SK-N-SH treated with all-trans-retinoic acid at 6 μM for 48 hours (cell line): Measurements from ENCODE around the gene OVOL3.

Experiments used
- ATAC-seq: fragments of 200-7000 bp; cut with Tn5 transposase; 3 replicates; pipeline ENCODE4 v1.9.1; 2020; ENCODE audit warnings: mild to moderate bottlenecking, moderate library complexity
- ARNTL ChIP-seq: fragments of 450-650 bp; formaldehyde crosslinking; IDR thresholded peaks from 2 replicates; pipeline ENCODE4 v1.5.0; 2020; ENCODE audit warnings: low read depth, mild to moderate bottlenecking, moderate library complexity, borderline replicate concordance
- BACH2 ChIP-seq: fragments of 250-450 bp; sonication (Bioruptor Pico); IDR thresholded peaks from 2 replicates; pipeline ENCODE4 v1.9.0; 2021; ENCODE audit warnings: mild to moderate bottlenecking, borderline replicate concordance
- CREB5 ChIP-seq: fragments of 250-450 bp; sonication (Bioruptor Pico); IDR thresholded peaks from 2 replicates; pipeline ENCODE4 v1.5.1; 2020; ENCODE audit warnings: low read depth, mild to moderate bottlenecking, moderate library complexity
- CSDC2 ChIP-seq: fragments of 250-450 bp; sonication (Bioruptor Pico); IDR thresholded peaks from 2 replicates; pipeline ENCODE4 v1.5.0; 2020; ENCODE audit warnings: mild to moderate bottlenecking, moderate library complexity
- CSRNP3 ChIP-seq: fragments of 250-450 bp; sonication (Bioruptor Pico); IDR thresholded peaks from 2 replicates; pipeline ENCODE4 v1.5.1; 2021; ENCODE audit warnings: mild to moderate bottlenecking, moderate library complexity
- ESRRG ChIP-seq: fragments of 250-450 bp; sonication (Bioruptor Pico); IDR thresholded peaks from 2 replicates; pipeline ENCODE4 v1.6.1; 2021; ENCODE audit warnings: mild to moderate bottlenecking
- GLIS3 ChIP-seq: fragments of 250-450 bp; sonication (Bioruptor Pico); IDR thresholded peaks from 2 replicates; pipeline ENCODE4 v1.5.0; 2020; ENCODE audit warnings: mild to moderate bottlenecking, moderate library complexity
- ISL1 ChIP-seq: fragments of 250-450 bp; sonication (Bioruptor Pico); IDR thresholded peaks from 2 replicates; pipeline ENCODE4 v2.1.2; 2022; ENCODE audit warnings: mild to moderate bottlenecking, moderate library complexity
- OSR1 ChIP-seq: fragments of 250-450 bp; sonication (Bioruptor Pico); IDR thresholded peaks from 2 replicates; pipeline ENCODE4 v1.8.0; 2022; ENCODE audit warnings: moderate library complexity, mild to moderate bottlenecking, inconsistent platforms
- PPARA ChIP-seq: fragments of 250-450 bp; sonication (Bioruptor Pico); IDR thresholded peaks from 2 replicates; pipeline ENCODE4 v1.5.0; 2020; ENCODE audit warnings: mild to moderate bottlenecking, borderline replicate concordance
- RARB ChIP-seq: fragments of 250-450 bp; sonication (Bioruptor Pico); IDR thresholded peaks from 2 replicates; pipeline ENCODE4 v1.8.0; 2021; ENCODE audit warnings: mild to moderate bottlenecking, moderate library complexity
- SNAI2 ChIP-seq: fragments of 250-450 bp; sonication (Bioruptor Pico); IDR thresholded peaks from 2 replicates; pipeline ENCODE4 v1.5.0; 2020; ENCODE audit warnings: mild to moderate bottlenecking, moderate library complexity
- TOX ChIP-seq: fragments of 250-450 bp; sonication (Bioruptor Pico); IDR thresholded peaks from 2 replicates; pipeline ENCODE4 v1.8.0; 2021; ENCODE audit warnings: mild to moderate bottlenecking, moderate library complexity, borderline replicate concordance
- ZC3H10 ChIP-seq: fragments of 250-450 bp; sonication (Bioruptor Pico); IDR thresholded peaks from 2 replicates; pipeline ENCODE4 v1.5.1; 2021; ENCODE audit warnings: mild to moderate bottlenecking, moderate library complexity
- ZFP3 ChIP-seq: fragments of 250-450 bp; sonication (Bioruptor Pico); IDR thresholded peaks from 2 replicates; pipeline ENCODE4 v1.5.0; 2020; ENCODE audit warnings: mild to moderate bottlenecking, moderate library complexity
- ZFP30 ChIP-seq: fragments of 450-650 bp; formaldehyde crosslinking; IDR thresholded peaks from 2 replicates; pipeline ENCODE4 v1.5.0; 2022; ENCODE audit warnings: mild to moderate bottlenecking, moderate library complexity
- ZNF70 ChIP-seq: fragments of 450-650 bp; formaldehyde crosslinking; IDR thresholded peaks from 2 replicates; pipeline ENCODE4 v1.5.0; 2020; ENCODE audit warnings: mild to moderate bottlenecking, moderate library complexity
- ZNF8 ChIP-seq: fragments of 450-650 bp; formaldehyde crosslinking; IDR thresholded peaks from 2 replicates; pipeline ENCODE4 v1.5.0; 2020; ENCODE audit warnings: mild to moderate bottlenecking, moderate library complexity
- TF ChIP-seq, protein P1 (sequence below): fragments of 250-450 bp; sonication (Bioruptor Pico); IDR thresholded peaks from 2 replicates; pipeline ENCODE4 v1.8.0; 2020; ENCODE audit warnings: mild to moderate bottlenecking, moderate library complexity, borderline replicate concordance
- TF ChIP-seq, protein P2 (sequence below): fragments of 250-450 bp; sonication (Bioruptor Pico); IDR thresholded peaks from 2 replicates; pipeline ENCODE4 v1.5.0; 2020; ENCODE audit warnings: mild to moderate bottlenecking, moderate library complexity
- TF ChIP-seq, protein P3 (sequence below): fragments of 250-450 bp; sonication (Bioruptor Pico); IDR thresholded peaks from 2 replicates; pipeline ENCODE4 v1.8.0; 2021; ENCODE audit warnings: low read depth, mild to moderate bottlenecking, moderate library complexity, borderline replicate concordance

The OVOL3 gene

GRCh38 chr19:36072081-36072480, 38.9 kb upstream of the OVOL3 start:
- no peak for ATAC-seq
- no peak for TF ChIP-seq ZNF70
- no peak for TF ChIP-seq ZFP30
- TF ChIP-seq ISL1, result no peak
- no peak for TF ChIP-seq GLIS3 (CRISPR knock-in tag)
- TF ChIP-seq RARB (CRISPR knock-in tag), result no peak
- TF ChIP-seq, protein P1, sequence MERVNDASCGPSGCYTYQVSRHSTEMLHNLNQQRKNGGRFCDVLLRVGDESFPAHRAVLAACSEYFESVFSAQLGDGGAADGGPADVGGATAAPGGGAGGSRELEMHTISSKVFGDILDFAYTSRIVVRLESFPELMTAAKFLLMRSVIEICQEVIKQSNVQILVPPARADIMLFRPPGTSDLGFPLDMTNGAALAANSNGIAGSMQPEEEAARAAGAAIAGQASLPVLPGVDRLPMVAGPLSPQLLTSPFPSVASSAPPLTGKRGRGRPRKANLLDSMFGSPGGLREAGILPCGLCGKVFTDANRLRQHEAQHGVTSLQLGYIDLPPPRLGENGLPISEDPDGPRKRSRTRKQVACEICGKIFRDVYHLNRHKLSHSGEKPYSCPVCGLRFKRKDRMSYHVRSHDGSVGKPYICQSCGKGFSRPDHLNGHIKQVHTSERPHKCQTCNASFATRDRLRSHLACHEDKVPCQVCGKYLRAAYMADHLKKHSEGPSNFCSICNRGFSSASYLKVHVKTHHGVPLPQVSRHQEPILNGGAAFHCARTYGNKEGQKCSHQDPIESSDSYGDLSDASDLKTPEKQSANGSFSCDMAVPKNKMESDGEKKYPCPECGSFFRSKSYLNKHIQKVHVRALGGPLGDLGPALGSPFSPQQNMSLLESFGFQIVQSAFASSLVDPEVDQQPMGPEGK, result no peak
- TF ChIP-seq, protein P2, sequence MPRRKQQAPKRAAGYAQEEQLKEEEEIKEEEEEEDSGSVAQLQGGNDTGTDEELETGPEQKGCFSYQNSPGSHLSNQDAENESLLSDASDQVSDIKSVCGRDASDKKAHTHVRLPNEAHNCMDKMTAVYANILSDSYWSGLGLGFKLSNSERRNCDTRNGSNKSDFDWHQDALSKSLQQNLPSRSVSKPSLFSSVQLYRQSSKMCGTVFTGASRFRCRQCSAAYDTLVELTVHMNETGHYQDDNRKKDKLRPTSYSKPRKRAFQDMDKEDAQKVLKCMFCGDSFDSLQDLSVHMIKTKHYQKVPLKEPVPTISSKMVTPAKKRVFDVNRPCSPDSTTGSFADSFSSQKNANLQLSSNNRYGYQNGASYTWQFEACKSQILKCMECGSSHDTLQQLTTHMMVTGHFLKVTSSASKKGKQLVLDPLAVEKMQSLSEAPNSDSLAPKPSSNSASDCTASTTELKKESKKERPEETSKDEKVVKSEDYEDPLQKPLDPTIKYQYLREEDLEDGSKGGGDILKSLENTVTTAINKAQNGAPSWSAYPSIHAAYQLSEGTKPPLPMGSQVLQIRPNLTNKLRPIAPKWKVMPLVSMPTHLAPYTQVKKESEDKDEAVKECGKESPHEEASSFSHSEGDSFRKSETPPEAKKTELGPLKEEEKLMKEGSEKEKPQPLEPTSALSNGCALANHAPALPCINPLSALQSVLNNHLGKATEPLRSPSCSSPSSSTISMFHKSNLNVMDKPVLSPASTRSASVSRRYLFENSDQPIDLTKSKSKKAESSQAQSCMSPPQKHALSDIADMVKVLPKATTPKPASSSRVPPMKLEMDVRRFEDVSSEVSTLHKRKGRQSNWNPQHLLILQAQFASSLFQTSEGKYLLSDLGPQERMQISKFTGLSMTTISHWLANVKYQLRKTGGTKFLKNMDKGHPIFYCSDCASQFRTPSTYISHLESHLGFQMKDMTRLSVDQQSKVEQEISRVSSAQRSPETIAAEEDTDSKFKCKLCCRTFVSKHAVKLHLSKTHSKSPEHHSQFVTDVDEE (CRISPR knock-in tag), result no peak
- no peak for TF ChIP-seq CSDC2 (CRISPR knock-in tag)
- no peak for TF ChIP-seq PPARA (CRISPR knock-in tag)

GRCh38 chr19:36073121-36073876, 37.6 kb upstream of the OVOL3 start:
- no peak for TF ChIP-seq GLIS3 (CRISPR knock-in tag)
- ATAC-seq, result no peak

DNA sequence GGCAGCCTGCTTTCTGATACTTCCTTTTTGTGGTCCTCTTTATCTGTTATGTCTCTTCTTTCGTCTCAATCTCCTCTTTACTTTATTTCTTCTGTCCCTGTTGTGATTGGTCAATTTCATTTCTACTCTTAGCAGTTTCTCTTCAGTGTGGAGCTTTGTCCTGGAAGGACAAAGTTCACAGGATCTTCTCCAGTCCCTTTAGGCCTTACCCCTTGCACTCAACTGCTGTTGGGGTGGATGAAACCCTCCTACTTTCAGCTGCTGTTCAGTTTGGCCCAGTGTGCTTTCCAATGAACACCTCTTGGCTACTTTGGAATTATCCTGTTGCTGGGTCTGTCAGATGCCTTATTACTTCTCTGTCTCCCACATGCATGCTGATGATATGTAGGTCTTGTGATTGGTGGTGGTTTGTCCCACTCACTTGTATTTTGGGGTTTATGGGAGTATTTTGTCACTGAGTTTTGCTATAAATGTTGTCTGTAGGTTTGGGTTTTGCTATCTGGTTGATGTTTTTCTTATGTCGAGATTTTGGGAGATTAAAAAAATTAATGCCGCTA, 31.5 kb upstream of the OVOL3 start:
- TF ChIP-seq SNAI2 (CRISPR knock-in tag), result no peak
- TF ChIP-seq, protein P3, sequence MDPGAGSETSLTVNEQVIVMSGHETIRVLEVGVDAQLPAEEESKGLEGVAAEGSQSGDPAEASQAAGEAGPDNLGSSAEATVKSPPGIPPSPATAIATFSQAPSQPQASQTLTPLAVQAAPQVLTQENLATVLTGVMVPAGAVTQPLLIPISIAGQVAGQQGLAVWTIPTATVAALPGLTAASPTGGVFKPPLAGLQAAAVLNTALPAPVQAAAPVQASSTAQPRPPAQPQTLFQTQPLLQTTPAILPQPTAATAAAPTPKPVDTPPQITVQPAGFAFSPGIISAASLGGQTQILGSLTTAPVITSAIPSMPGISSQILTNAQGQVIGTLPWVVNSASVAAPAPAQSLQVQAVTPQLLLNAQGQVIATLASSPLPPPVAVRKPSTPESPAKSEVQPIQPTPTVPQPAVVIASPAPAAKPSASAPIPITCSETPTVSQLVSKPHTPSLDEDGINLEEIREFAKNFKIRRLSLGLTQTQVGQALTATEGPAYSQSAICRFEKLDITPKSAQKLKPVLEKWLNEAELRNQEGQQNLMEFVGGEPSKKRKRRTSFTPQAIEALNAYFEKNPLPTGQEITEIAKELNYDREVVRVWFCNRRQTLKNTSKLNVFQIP (CRISPR knock-in tag), result no peak
- TF ChIP-seq ISL1, result no peak
- TF ChIP-seq ARNTL, result no peak
- TF ChIP-seq BACH2 (CRISPR knock-in tag), result no peak
- TF ChIP-seq ZC3H10 (CRISPR knock-in tag), result no peak
- TF ChIP-seq TOX (CRISPR knock-in tag), result no peak
- TF ChIP-seq ZNF70, result no peak
- TF ChIP-seq RARB (CRISPR knock-in tag), result no peak
- no peak for TF ChIP-seq CSRNP3 (CRISPR knock-in tag)
- no peak for TF ChIP-seq ZFP3 (CRISPR knock-in tag)
- TF ChIP-seq ESRRG, result no peak
- ATAC-seq, result no peak

- no peak for ATAC-seq
- TF ChIP-seq, protein P2 (CRISPR knock-in tag), result no peak
- TF ChIP-seq ZFP30, result no peak
- no peak for TF ChIP-seq GLIS3 (CRISPR knock-in tag)
- no peak for TF ChIP-seq OSR1 (CRISPR knock-in tag)
- TF ChIP-seq ZNF70, result no peak
- TF ChIP-seq ZC3H10 (CRISPR knock-in tag), result no peak
- TF ChIP-seq CSRNP3 (CRISPR knock-in tag), result no peak
- TF ChIP-seq CSDC2 (CRISPR knock-in tag), result no peak
- TF ChIP-seq ARNTL, result no peak
- TF ChIP-seq TOX (CRISPR knock-in tag), result no peak
- TF ChIP-seq CREB5 (CRISPR knock-in tag), result no peak
- no peak for TF ChIP-seq ZNF8 (CRISPR knock-in tag)
- no peak for TF ChIP-seq BACH2 (CRISPR knock-in tag)
- TF ChIP-seq ZFP3 (CRISPR knock-in tag), result no peak
- no peak for TF ChIP-seq ISL1
These were observed 29.6 kb upstream of the OVOL3 start for GRCh38 chr19:36081385-36081784.
